GM10266 (cell line): ENCODE measurements around the gene DSC3.
"Not testable (repeated sequence)": the region's sequence is repeated elsewhere in the genome, so short reads cannot be mapped to it uniquely, and the experiment has no call there.

Source experiments
- DNase-seq: peaks from one replicate; pipeline ENCODE4 v3.0.0; 2012; ENCODE audit errors: extremely low spot score
- TF ChIP-seq, protein P1 (sequence below): IDR thresholded peaks from 2 replicates; pipeline ENCODE4 v1.5.1; 2012; ENCODE audit warnings: mild to moderate bottlenecking, low read depth; ENCODE audit not compliant: control insufficient read depth, insufficient read depth; ENCODE audit errors: missing control alignments

The DSC3 gene

GRCh38 chr18:30991397-30991796 is 51.1 kb downstream of the DSC3 start:
- DNase-seq, result no peak
- TF ChIP-seq, protein P1, sequence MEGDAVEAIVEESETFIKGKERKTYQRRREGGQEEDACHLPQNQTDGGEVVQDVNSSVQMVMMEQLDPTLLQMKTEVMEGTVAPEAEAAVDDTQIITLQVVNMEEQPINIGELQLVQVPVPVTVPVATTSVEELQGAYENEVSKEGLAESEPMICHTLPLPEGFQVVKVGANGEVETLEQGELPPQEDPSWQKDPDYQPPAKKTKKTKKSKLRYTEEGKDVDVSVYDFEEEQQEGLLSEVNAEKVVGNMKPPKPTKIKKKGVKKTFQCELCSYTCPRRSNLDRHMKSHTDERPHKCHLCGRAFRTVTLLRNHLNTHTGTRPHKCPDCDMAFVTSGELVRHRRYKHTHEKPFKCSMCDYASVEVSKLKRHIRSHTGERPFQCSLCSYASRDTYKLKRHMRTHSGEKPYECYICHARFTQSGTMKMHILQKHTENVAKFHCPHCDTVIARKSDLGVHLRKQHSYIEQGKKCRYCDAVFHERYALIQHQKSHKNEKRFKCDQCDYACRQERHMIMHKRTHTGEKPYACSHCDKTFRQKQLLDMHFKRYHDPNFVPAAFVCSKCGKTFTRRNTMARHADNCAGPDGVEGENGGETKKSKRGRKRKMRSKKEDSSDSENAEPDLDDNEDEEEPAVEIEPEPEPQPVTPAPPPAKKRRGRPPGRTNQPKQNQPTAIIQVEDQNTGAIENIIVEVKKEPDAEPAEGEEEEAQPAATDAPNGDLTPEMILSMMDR, result no peak

DNA sequence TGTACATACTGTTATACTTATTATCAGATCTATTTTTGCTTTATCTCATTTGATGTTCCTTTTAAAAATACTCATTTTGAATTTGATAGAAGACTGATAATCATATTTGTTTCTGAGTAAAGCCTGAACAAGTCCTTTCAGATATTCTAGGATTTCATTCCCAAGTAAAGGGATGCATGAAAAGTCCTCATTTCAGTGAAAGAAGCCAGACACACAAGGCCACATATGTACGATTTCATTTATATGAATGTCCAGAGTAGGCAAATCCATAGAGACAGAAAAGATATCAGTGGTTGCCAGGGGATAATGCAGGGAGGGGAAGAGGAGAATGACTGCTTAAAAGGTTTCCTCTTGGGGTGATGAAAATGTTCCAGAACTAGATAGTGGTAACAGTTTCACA is 53.4 kb downstream of the DSC3 start:
- DNase-seq, result no peak
- TF ChIP-seq, protein P1, result no peak

- TF ChIP-seq, protein P1, result no peak
- no peak for DNase-seq
Observed at GRCh38 chr18:30988440-30988839, 54.1 kb downstream of the DSC3 start.

DNA sequence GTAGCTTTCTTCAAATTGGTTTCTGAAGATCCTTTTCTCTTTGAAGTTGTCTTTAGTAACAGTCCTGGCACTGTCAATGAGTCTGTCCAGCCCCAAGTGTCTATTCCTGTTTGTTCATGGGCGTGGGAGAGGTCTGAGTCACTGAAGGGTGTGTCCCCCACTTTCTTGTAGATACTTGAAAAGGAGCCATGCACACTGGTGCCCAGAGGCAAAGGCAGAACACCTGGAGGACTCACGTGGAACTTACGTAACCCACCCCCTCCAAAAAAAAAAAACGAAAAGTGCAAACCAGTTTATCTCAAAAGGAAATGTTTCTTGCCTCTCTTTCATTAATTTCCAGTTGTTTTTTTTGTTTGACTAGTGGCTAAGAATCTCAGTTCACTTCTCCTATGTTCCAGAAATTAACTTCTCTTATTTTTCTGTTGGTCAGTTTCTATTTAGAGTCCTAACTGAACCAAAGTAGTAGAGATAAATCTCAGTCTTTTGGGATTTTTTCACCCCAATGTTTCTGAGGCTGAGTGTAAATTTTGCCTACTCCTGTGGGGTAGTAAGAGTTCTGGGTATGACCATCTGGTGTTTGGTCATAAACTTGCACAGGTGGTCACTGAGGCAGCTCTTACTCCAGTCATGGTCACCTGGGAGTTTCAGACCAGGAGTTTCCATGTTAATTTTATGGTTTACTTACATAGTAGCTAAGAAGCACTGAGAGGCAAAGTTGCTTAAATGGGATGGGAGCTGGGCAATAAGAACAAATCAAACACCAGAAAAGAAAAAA is 54.9 kb downstream of the DSC3 start:
- no peak for DNase-seq
- TF ChIP-seq, protein P1, result no peak

DNA sequence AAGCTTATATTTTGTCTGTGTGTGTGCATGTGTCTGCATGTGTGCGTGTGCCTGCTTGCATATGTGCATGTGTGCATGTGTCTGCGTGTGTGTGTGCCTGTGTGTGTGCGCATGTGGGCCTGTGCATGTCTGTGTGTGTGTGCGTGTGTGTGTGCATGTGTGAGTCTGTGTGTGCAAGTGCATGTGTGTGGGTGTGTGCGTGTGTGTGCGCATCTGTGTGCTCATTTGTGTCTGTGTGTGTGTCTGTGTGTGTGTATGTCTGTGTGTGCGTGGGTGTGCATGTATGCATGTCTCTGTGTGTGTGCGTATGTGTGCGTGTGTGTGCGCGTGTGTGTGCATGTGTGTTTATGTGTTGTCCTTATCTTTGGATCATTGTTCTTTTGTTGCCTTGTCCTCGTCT is 56.8 kb downstream of the DSC3 start:
- TF ChIP-seq, protein P1, result no peak
- no peak for DNase-seq

DNA sequence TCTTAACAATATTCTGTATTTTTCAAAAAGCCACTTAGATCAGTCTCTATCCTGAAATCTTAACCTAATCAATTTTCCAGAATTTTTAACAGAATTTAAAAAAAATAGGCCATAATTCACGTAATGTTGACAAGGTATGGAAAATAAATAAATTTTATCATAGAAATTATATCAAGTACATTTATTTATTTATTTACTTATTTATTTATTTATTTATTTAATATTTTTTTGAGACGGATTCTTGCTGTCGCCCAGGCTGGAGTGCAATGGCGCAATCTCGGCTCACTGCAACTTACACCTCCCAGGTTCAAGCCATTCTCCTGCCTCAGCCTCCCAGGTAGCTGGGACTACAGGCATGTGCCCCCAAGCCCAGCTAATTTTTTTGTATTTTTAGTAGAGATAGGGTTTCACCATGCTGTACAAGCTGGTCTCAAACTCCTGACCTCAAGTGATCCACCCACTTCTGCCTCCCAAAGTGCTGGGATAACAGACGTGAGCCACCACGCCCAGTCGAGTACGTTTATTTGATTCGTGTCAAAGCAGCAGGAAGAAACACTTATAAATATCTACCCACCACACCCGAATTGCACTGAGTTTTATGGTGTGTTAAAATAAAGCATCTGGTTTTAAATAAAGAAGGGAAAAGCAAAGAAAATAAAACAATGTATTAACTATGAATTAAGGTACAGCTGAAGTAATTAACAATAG is 60.1 kb downstream of the DSC3 start:
- TF ChIP-seq, protein P1, result no peak
- DNase-seq, result no peak

DNA sequence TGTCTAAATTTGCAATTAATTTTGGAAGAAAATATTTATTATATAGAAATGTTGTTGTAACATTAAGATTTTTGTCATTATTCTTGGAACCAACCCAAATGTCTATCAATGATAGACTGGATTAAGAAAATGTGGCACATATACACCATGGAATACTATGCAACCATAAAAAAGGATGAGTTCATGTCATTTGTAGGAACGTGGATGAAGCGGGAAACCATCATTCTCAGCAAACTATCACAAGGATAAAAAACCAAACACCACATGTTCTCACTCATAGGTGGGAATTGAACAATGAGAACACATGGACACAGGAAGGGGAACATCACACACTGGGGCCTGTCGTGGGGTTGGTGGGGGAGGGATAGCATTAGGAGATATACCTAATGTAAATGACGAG is 64.5 kb downstream of the DSC3 start:
- not testable (repeated sequence) for DNase-seq
